Urothelium cell line (cell line): ENCODE measurements around the gene KIRREL2.
"Not testable (repeated sequence)": the region's sequence is repeated elsewhere in the genome, so short reads cannot be mapped to it uniquely, and the experiment has no call there.

Source experiments
- DNase-seq: peaks from one replicate; pipeline ENCODE4 v3.0.0; 2011; ENCODE audit warnings: low spot score, mixed read lengths
- FAIRE-seq: peaks from 2 replicates; lab custom pipeline; 2011; peaks lifted over from hg19 to GRCh38; lab: Jason Lieb, UNC

KIRREL2 gene

GRCh38 chr19:35868823-35869326 lies 12.2 kb downstream of the KIRREL2 start:
- FAIRE-seq (no peak), DNase-seq (no peak)

- peak; percentile 84 for DNase-seq
- FAIRE-seq, result no peak
These were observed 12.8 kb downstream of the KIRREL2 start for GRCh38 chr19:35869327-35870123.

GRCh38 chr19:35870124-35870736 lies 13.5 kb downstream of the KIRREL2 start:
- DNase-seq, result peak; percentile 60
- FAIRE-seq, result not testable (repeated sequence)

- FAIRE-seq (no peak), DNase-seq (no peak)
These were observed 14.1 kb downstream of the KIRREL2 start for GRCh38 chr19:35870798-35871197.

GRCh38 chr19:35871611-35872010 lies 14.9 kb downstream of the KIRREL2 start:
- FAIRE-seq (no peak), DNase-seq (no peak)

GRCh38 chr19:35872180-35872579 lies 15.5 kb downstream of the KIRREL2 start:
- DNase-seq (no peak), FAIRE-seq (no peak)

- DNase-seq (no peak), FAIRE-seq (no peak)
These were observed 17.8 kb downstream of the KIRREL2 start for GRCh38 chr19:35874392-35874930.

- FAIRE-seq (no peak), DNase-seq (no peak)
These were observed 22.4 kb downstream of the KIRREL2 start for GRCh38 chr19:35879068-35879467.

- peak; percentile 94 for DNase-seq
- no peak for FAIRE-seq
These were observed 23.1 kb downstream of the KIRREL2 start for GRCh38 chr19:35879770-35880317.

GRCh38 chr19:35882114-35882832 lies 25.6 kb downstream of the KIRREL2 start:
- DNase-seq, result peak; percentile 58
- FAIRE-seq, result no peak

- DNase-seq (no peak), FAIRE-seq (no peak)
These were observed 27.2 kb downstream of the KIRREL2 start for GRCh38 chr19:35883882-35884281.

GRCh38 chr19:35885225-35885738 lies 28.6 kb downstream of the KIRREL2 start:
- DNase-seq, result no peak
- FAIRE-seq, result no peak

- no peak for FAIRE-seq
These were observed 29.2 kb downstream of the KIRREL2 start for GRCh38 chr19:35885904-35886303.

GRCh38 chr19:35887197-35887596 lies 30.5 kb downstream of the KIRREL2 start:
- FAIRE-seq, result no peak

More at GRCh38 chr19:35885904-35886303, 29.2 kb downstream of the KIRREL2 start:
- DNase-seq, result no peak

GRCh38 chr19:35888398-35888797 lies 31.7 kb downstream of the KIRREL2 start:
- FAIRE-seq, result no peak
- no peak for DNase-seq

More at GRCh38 chr19:35887197-35887596, 30.5 kb downstream of the KIRREL2 start:
- no peak for DNase-seq

GRCh38 chr19:35889370-35890112 lies 32.8 kb downstream of the KIRREL2 start:
- DNase-seq (no peak), FAIRE-seq (no peak)

- FAIRE-seq (no peak), DNase-seq (no peak)
These were observed 33.5 kb downstream of the KIRREL2 start for GRCh38 chr19:35890113-35890650.

GRCh38 chr19:35891819-35892218 lies 35.1 kb downstream of the KIRREL2 start:
- DNase-seq, FAIRE-seq: not testable (repeated sequence)

- DNase-seq, result no peak
- FAIRE-seq, result no peak
These were observed 37.6 kb downstream of the KIRREL2 start for GRCh38 chr19:35894342-35894741.
